GM12874 (cell line): ENCODE data around the gene ZNF277.

Experiments used
- TF ChIP-seq, protein P1 (sequence below): IDR thresholded peaks from 2 replicates; pipeline ENCODE4 v1.5.1; 2011; ENCODE audit warnings: low read depth, mild to moderate bottlenecking, control low read depth, low read length, moderate library complexity; ENCODE audit not compliant: insufficient read depth

ZNF277 gene

GRCh38 chr7:112385516-112385915 lies 179.0 kb downstream of the ZNF277 start:
- TF ChIP-seq, protein P1, sequence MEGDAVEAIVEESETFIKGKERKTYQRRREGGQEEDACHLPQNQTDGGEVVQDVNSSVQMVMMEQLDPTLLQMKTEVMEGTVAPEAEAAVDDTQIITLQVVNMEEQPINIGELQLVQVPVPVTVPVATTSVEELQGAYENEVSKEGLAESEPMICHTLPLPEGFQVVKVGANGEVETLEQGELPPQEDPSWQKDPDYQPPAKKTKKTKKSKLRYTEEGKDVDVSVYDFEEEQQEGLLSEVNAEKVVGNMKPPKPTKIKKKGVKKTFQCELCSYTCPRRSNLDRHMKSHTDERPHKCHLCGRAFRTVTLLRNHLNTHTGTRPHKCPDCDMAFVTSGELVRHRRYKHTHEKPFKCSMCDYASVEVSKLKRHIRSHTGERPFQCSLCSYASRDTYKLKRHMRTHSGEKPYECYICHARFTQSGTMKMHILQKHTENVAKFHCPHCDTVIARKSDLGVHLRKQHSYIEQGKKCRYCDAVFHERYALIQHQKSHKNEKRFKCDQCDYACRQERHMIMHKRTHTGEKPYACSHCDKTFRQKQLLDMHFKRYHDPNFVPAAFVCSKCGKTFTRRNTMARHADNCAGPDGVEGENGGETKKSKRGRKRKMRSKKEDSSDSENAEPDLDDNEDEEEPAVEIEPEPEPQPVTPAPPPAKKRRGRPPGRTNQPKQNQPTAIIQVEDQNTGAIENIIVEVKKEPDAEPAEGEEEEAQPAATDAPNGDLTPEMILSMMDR = no peak

DNA sequence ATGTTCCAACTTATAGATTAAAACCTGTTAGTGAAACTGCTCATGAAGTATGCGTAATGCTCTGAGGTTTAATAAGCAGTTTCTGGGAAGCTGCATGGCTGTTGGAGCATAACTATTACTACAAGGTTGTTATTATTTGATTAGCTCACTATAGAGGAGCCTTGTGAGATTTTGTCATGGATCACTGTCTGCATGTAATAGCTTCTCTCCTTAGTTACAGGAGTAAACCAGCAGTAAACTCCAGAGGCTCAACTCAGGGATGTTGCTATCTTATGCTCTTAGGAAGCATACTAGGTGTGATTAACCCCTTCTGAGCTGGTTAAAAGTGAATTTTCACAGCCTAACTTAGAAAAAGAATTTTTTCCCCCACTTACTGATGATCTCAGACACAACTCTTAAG lies 180.1 kb downstream of the ZNF277 start:
- TF ChIP-seq, protein P1 = no peak

- TF ChIP-seq, protein P1 = no peak
Observed at GRCh38 chr7:112390167-112390566, 183.7 kb downstream of the ZNF277 start.
